HepG2 (cell line): Measurements from ENCODE around the gene ANAPC2. TPM values are rescaled to one million over a fixed set of nuclear protein-coding genes. Genes with fewer than 3 reads are reported as not detected.

Source experiments
- CBFB ChIP-seq: sonication (generic); formaldehyde crosslinking; IDR thresholded peaks from 2 replicates; pipeline ENCODE4 v1.4.0; 2020; ENCODE audit warnings: missing genetic modification reagents
- CEBPB ChIP-seq: IDR thresholded peaks from 2 replicates; pipeline ENCODE4 v1.6.1; 2011; ENCODE audit warnings: low read depth, low read length, improper control_type of control experiment, borderline replicate concordance
- CREBL2 ChIP-seq: sonication (generic); formaldehyde crosslinking; IDR thresholded peaks from 2 replicates; pipeline ENCODE4 v1.8.1; 2023; ENCODE audit warnings: missing genetic modification reagents, mild to moderate bottlenecking, borderline replicate concordance
- ELF3 ChIP-seq: IDR thresholded peaks from 2 replicates; pipeline ENCODE4 v1.6.1; 2016; ENCODE audit warnings: missing genetic modification reagents, missing compliant biosample characterization
- EP300 ChIP-seq, 3 experiments: sonication (generic) in 1 of 3; formaldehyde crosslinking in 1 of 3; IDR thresholded peaks; 2 replicates each; pipeline versions ENCODE4 v1.5.1 to v1.6.1; 2011 to 2020; ENCODE audit warnings: low read depth in 2 of 3, low read length in 2 of 3, borderline replicate concordance in 1 of 3, improper control_type of control experiment in 1 of 3, mild to moderate bottlenecking in 1 of 3, missing genetic modification reagents in 1 of 3, moderate library complexity in 1 of 3
- HNF4A ChIP-seq: sonication (generic); formaldehyde crosslinking; IDR thresholded peaks from 2 replicates; pipeline ENCODE4 v1.4.0; 2020; ENCODE audit warnings: missing genetic modification reagents
- HOXA5 ChIP-seq: sonication (generic); formaldehyde crosslinking; IDR thresholded peaks from 2 replicates; pipeline ENCODE4 v1.4.0; 2020; ENCODE audit warnings: missing genetic modification reagents
- HOXA9 ChIP-seq: sonication (generic); formaldehyde crosslinking; IDR thresholded peaks from 2 replicates; pipeline ENCODE4 v1.8.1; 2022; ENCODE audit warnings: missing genetic modification reagents, mild to moderate bottlenecking, moderate library complexity, borderline replicate concordance
- KAT2B ChIP-seq: fragments of 150-350 bp; IDR thresholded peaks from 2 replicates; pipeline ENCODE4 v1.6.1; 2014; ENCODE audit warnings: low read depth, low read length, borderline replicate concordance
- KAT7 ChIP-seq: IDR thresholded peaks from 2 replicates; pipeline ENCODE4 v1.6.1; 2018; ENCODE audit warnings: borderline replicate concordance, missing compliant biosample characterization
- KAT8 ChIP-seq: IDR thresholded peaks from 2 replicates; pipeline ENCODE4 v1.6.1; 2016; ENCODE audit warnings: missing genetic modification reagents, missing compliant biosample characterization
- NFE2L1 ChIP-seq: sonication (generic); formaldehyde crosslinking; IDR thresholded peaks from 2 replicates; pipeline ENCODE4 v1.4.0; 2020; ENCODE audit warnings: missing genetic modification reagents, mild to moderate bottlenecking, borderline replicate concordance
- NFKBIZ ChIP-seq: IDR thresholded peaks from 2 replicates; pipeline ENCODE4 v1.6.1; 2018; ENCODE audit warnings: missing genetic modification reagents, missing compliant biosample characterization
- NFYB ChIP-seq: sonication (generic); formaldehyde crosslinking; IDR thresholded peaks from 2 replicates; pipeline ENCODE4 v1.4.0; 2020; ENCODE audit warnings: missing genetic modification reagents
- NKX3-1 ChIP-seq: sonication (generic); formaldehyde crosslinking; IDR thresholded peaks from 2 replicates; pipeline ENCODE4 v1.5.0; 2020; ENCODE audit warnings: missing genetic modification reagents
- PLRG1 ChIP-seq: fragments of 450-650 bp; conservative IDR thresholded peaks from 2 replicates; pipeline ENCODE4 v1.6.1; 2016
- SOX13 ChIP-seq, 3 experiments: fragments of 450-650 bp in 1 of 3; sonication (generic) in 1 of 3; formaldehyde crosslinking in 1 of 3; IDR thresholded peaks in 2 of 3; conservative IDR thresholded peaks in 1 of 3; 2 replicates each; pipeline versions ENCODE4 v1.5.0 to v1.6.1; 2016 to 2020; ENCODE audit warnings: antibody characterized with exemption in 1 of 3, mild to moderate bottlenecking in 1 of 3, missing compliant biosample characterization in 1 of 3, missing genetic modification reagents in 1 of 3, moderate library complexity in 1 of 3
- ZBTB7B ChIP-seq: sonication (generic); formaldehyde crosslinking; IDR thresholded peaks from 2 replicates; pipeline ENCODE4 v1.4.0; 2020; ENCODE audit warnings: missing genetic modification reagents
- ZNF180 ChIP-seq: sonication (generic); formaldehyde crosslinking; IDR thresholded peaks from 2 replicates; pipeline ENCODE4 v1.4.0; 2020; ENCODE audit warnings: low read depth, missing genetic modification reagents, borderline replicate concordance
- ZNF235 ChIP-seq: sonication (generic); formaldehyde crosslinking; IDR thresholded peaks from 2 replicates; pipeline ENCODE4 v1.8.1; 2023; ENCODE audit warnings: mild to moderate bottlenecking, missing genetic modification reagents, borderline replicate concordance
- ZNF251 ChIP-seq: sonication (generic); formaldehyde crosslinking; IDR thresholded peaks from 2 replicates; pipeline ENCODE4 v1.9.0; 2021; ENCODE audit warnings: mild to moderate bottlenecking, missing genetic modification reagents
- ZNF547 ChIP-seq: sonication (generic); formaldehyde crosslinking; IDR thresholded peaks from 2 replicates; pipeline ENCODE4 v1.5.1; 2020; ENCODE audit warnings: mild to moderate bottlenecking, missing genetic modification reagents
- ZNF549 ChIP-seq: sonication (generic); formaldehyde crosslinking; IDR thresholded peaks from 2 replicates; pipeline ENCODE4 v1.5.0; 2020; ENCODE audit warnings: missing genetic modification reagents
- ZNF615 ChIP-seq: sonication (generic); formaldehyde crosslinking; IDR thresholded peaks from 2 replicates; pipeline ENCODE4 v1.5.0; 2020; ENCODE audit warnings: mild to moderate bottlenecking, missing genetic modification reagents, borderline replicate concordance
- ZNF616 ChIP-seq: sonication (generic); formaldehyde crosslinking; IDR thresholded peaks from 2 replicates; pipeline ENCODE4 v1.5.0; 2020; ENCODE audit warnings: low read depth, mild to moderate bottlenecking, missing genetic modification reagents
- ZNF703 ChIP-seq: sonication (generic); formaldehyde crosslinking; IDR thresholded peaks from 2 replicates; pipeline ENCODE4 v1.5.1; 2020; ENCODE audit warnings: missing genetic modification reagents, mild to moderate bottlenecking, moderate library complexity, borderline replicate concordance
- ZNF775 ChIP-seq: sonication (generic); formaldehyde crosslinking; IDR thresholded peaks from 2 replicates; pipeline ENCODE4 v1.4.0; 2020; ENCODE audit warnings: missing genetic modification reagents, mild to moderate bottlenecking, moderate library complexity, borderline replicate concordance
- ZNF776 ChIP-seq: sonication (generic); formaldehyde crosslinking; IDR thresholded peaks from 2 replicates; pipeline ENCODE4 v1.4.0; 2020; ENCODE audit warnings: mild to moderate bottlenecking, missing genetic modification reagents
- polyA plus RNA-seq, 8 experiments: library from polyadenylated mRNA; depleted of rRNA in 3 of 8; stranded (reverse) in 7 of 8; unstranded in 1 of 8; fragments of >200 nt; fragmentation: Illumina TruSeq in 4 of 8; extraction: Trizol in 4 of 8; gene quantifications; 2 replicates each; pipeline versions ENCODE4 v1.2.1 to v1.2.3, GENCODE V29; 2011 to 2016; ENCODE audit warnings: low read depth in 4 of 8, missing spikeins in 1 of 8, mixed read lengths in 1 of 8; ENCODE audit not compliant: insufficient read depth in 1 of 8
- total RNA-seq, 5 experiments: library from RNA; depleted of rRNA; stranded (reverse); fragments of >200 nt; fragmentation: Illumina TruSeq; extraction: Trizol; gene quantifications; 2 replicates each; pipeline ENCODE4 v1.2.3, GENCODE V29; 2016; ENCODE audit warnings: low read depth in 1 of 5
- TF ChIP-seq, protein P1 (sequence below): IDR thresholded peaks from 2 replicates; pipeline ENCODE4 v1.6.1; 2016; ENCODE audit warnings: missing biosample characterization, missing genetic modification reagents, low read depth

The ANAPC2 gene
- total and polyA plus RNA-seq, 2 of the 13 experiments (the other 11 are each of a cell fraction or from before 2014, with no cell fraction given): 12.3 to 15.4 TPM

- TF ChIP-seq NKX3-1 (CRISPR knock-in tag) (no peak), PLRG1 (no peak), KAT8 (CRISPR knock-in tag) (peak; percentile 95), HOXA5 (CRISPR knock-in tag) (peak; percentile 82; the same call in 1 of the 2 replicates), ZBTB7B (peak; percentile 93), NFE2L1 (no peak), KAT7 (CRISPR knock-in tag) (peak; percentile 39; the same call in 1 of the 2 replicates), CEBPB (no peak), HNF4A (CRISPR knock-in tag) (peak; percentile 96), ZNF547 (peak; percentile 81), EP300 (IDR thresholded peaks at IDR 0.05; ENCODE audit: low read depth in 2 of 2, low read length in 2 of 2) (0 out of 4 replicates have a peak, but pooled peaks of 1 of the 2 experiments have one; percentile 15), EP300 (CRISPR knock-in tag; IDR thresholded peaks at IDR 0.05; ENCODE audit: borderline replicate concordance) (peak; percentile 59; the same call in 1 of the 2 replicates), CBFB (CRISPR knock-in tag) (no peak), NFKBIZ (CRISPR knock-in tag) (no peak), ELF3 (CRISPR knock-in tag) (peak; percentile 99), ZNF776 (CRISPR knock-in tag) (no peak), ZNF549 (CRISPR knock-in tag) (no peak), SOX13 (IDR thresholded peaks at IDR 0.05) (no peak), SOX13 (CRISPR knock-in tag; conservative IDR thresholded peaks at IDR 0.05 in 1 of 2, IDR thresholded peaks at IDR 0.05 in 1 of 2) (peak in 1 of 2 experiments; percentile 63; a peak in 2 of 4 replicates), HOXA9 (CRISPR knock-in tag) (peak; percentile 52; the same call in 1 of the 2 replicates), ZNF616 (no peak), ZNF615 (CRISPR knock-in tag) (no peak), ZNF251 (CRISPR knock-in tag) (0 out of 2 replicates have a peak, but pooled peaks have one; percentile 37), NFYB (CRISPR knock-in tag) (peak; percentile 97), ZNF775 (no peak), ZNF235 (no peak), CREBL2 (CRISPR knock-in tag) (no peak), KAT2B (no peak), ZNF180 (CRISPR knock-in tag) (no peak), ZNF703 (no peak)
- TF ChIP-seq, protein P1, sequence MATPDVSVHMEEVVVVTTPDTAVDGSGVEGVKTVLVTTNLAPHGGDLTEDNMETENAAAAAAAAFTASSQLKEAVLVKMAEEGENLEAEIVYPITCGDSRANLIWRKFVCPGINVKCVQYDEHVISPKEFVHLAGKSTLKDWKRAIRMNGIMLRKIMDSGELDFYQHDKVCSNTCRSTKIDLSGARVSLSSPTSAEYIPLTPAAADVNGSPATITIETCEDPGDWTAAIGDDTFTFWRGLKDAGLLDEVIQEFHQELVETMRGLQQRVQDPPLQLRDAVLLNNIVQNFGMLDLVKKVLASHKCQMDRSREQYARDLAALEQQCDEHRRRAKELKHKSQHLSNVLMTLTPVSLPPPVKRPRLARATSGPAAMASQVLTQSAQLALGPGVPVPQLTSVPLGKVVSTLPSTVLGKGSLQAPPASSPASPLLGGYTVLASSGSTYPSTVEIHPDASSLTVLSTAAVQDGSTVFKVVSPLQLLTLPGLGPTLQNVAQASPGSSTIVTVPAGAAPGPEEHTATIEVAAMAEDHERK (CRISPR knock-in tag): no peak
These were observed 12.2 kb upstream of the ANAPC2 start, which contains the start of gene TPRN (continued) for GRCh38 chr9:137200311-137201204.
